ENCODE results near the gene COX7A1.

- TF ChIP-seq CTCF (IDR thresholded peaks at IDR 0.05 in 8 of 11, conservative IDR thresholded peaks at IDR 0.05 in 3 of 11) (no peak), POLR2AphosphoS5 (IDR thresholded peaks at IDR 0.05) (no peak)
Measured at GRCh38 chr19:36153126-36153525, 879 bp upstream of the COX7A1 start.

All from spleen (tissue), 7 donors.